Heart right ventricle (tissue), 16 donors: ENCODE measurements around the gene ING5. TPM values are rescaled to one million over a fixed set of nuclear protein-coding genes. Genes with fewer than 3 reads are reported as not detected.

Experiments
- ATAC-seq, 8 donors: fragments of 200-7000 bp; cut with Tn5 transposase; one replicate each; pipeline ENCODE4 v1.9.1; 2020; ENCODE audit warnings: mild to moderate bottlenecking in 8 of 8, moderate library complexity in 8 of 8, moderate number of reproducible peaks in 1 of 8
- DNase-seq, 2 donors: peaks; one replicate each; pipeline ENCODE4 v3.0.0-alpha.2; 2020
- H3K27ac ChIP-seq, 10 donors: fragments of 200-600 bp; sonication (generic) in 2 of 10; one replicate each; pipeline versions ENCODE4 v1.5.0 to v1.8.0; 2020 to 2022; ENCODE audit warnings: mild to moderate bottlenecking in 3 of 10
- H3K27me3 ChIP-seq, 7 donors: fragments of 200-600 bp; one replicate each; pipeline ENCODE4 v1.8.0; 2021 to 2022; ENCODE audit warnings: mild to moderate bottlenecking in 2 of 7
- H3K36me3 ChIP-seq, 9 donors: fragments of 200-600 bp; sonication (generic) in 1 of 9; one replicate each; pipeline versions ENCODE4 v1.5.0 to v1.8.0; 2020 to 2022; ENCODE audit warnings: mild to moderate bottlenecking in 2 of 9
- H3K4me1 ChIP-seq, 9 donors: fragments of 200-600 bp; sonication (generic) in 1 of 9; one replicate each; pipeline versions ENCODE4 v1.5.0 to v1.8.0; 2020 to 2022; ENCODE audit warnings: mild to moderate bottlenecking in 4 of 9
- H3K4me3 ChIP-seq, 10 donors: fragments of 200-600 bp; sonication (generic) in 2 of 10; one replicate each; pipeline versions ENCODE4 v1.5.0 to v1.8.0; 2020 to 2022; ENCODE audit warnings: mild to moderate bottlenecking in 7 of 10, moderate library complexity in 2 of 10
- H3K9me3 ChIP-seq, 11 donors: fragments of 200-600 bp in 10 of 11; sonication (generic) in 2 of 11; one replicate each; pipeline versions ENCODE4 v1.5.0 to v1.8.0; 2013 to 2022; ENCODE audit warnings: mild to moderate bottlenecking in 2 of 11, control low read depth in 1 of 11, moderate library complexity in 1 of 11
- WGBS, 2 donors: extraction: QIAGEN DNeasy Blood & Tissue Kit; methylation state at CpG; one replicate each; pipeline ENCODE4 v1.1.7; 2013; ENCODE audit warnings: inconsistent platforms in 1 of 2; 5-methylcytosine and 5-hydroxymethylcytosine counted together
- intact Hi-C, 10 donors: fragments of 100-400 bp; cut with DNase I; formaldehyde crosslinking; loops; one replicate each; pipeline versions ENCODE4 v1.11.1 to v1.14.2; 2022
- polyA plus RNA-seq, 2 donors: library from polyadenylated mRNA; stranded (reverse); fragments of 200-250 nt; gene quantifications; one replicate each; pipeline ENCODE4 v1.2.3, GENCODE V29; 2013
- total RNA-seq, 10 donors: library from RNA; stranded (reverse); fragmentation: NEBNext Ultra II Directional in 3 of 10; extraction: Animal tissue kit (Norgen Biotek cat#: 25700) in 3 of 10; gene quantifications; one replicate each; pipeline versions ENCODE4 v1.2.1 to v1.2.4, GENCODE V29; 2021 to 2023
- TF ChIP-seq, protein P1 (sequence below), 9 donors: fragments of 200-600 bp; sonication (generic) in 2 of 9; IDR thresholded peaks; one replicate each; pipeline versions ENCODE4 v1.5.0 to v1.8.0; 2021 to 2022; ENCODE audit warnings: antibody characterized with exemption in 9 of 9, mild to moderate bottlenecking in 5 of 9, moderate library complexity in 1 of 9
- donor health status: Arrhythmogenic right ventricular cardiomyopathy.
- donor health status: ischemic (EF 13 %, LVEDD 7.1; RV severe dilation, severe dysfunction).
- donor health status: healthy with polysubstance abuse.
- donor health status: DM: no; HTN: yes; CAD: no.
- donor health status: DM: no; HTN: no; CAD: no.
- donor health status: ischemic (EF 25% LVEDD 6.9; RV normal size, moderate dysfunction).
- donor health status: ischemic (EF 25% LVEDD 5.7; RV mildly dilated, moderate dysfunction).
- donor health status: healthy.
- donor health status: DM: yes; HTN: yes; CAD: no.
- donor health status: Ischemic cardiomyopathy.
- donor health status: ischemic (EF 35%, LVEDD 5.7; RV mildly dilated, moderate dysfunction).
- donor health status: nonischemic (EF 11% LVEDD 7.7; RV severe dilation, severe dysfunction).
- donor health status: DM: yes; HTN: yes; CAD: no.
- donor health status: PGD.
- donor health status: ischemic (EF 29% LVEDD 5.4; RV normal size, mild dysfunction).
- donor health status: nonischemic (EF 23%, LVEDD 6.1; RV moderate dilation, normal function).

Gene ING5
- total and polyA plus RNA-seq, 12 donors = 10.4 to 49.9 (median 17.5) TPM

GRCh38 chr2:241654551-241654950, 47.3 kb upstream of the ING5 start:
- peaks cover 0 to 95% (median 44%) of the 10 kb centered on the region in 9 donors for H3K36me3 ChIP-seq
- 85 to 88% methylated on average over 12 of the region's 12 CpGs for WGBS, 2 donors
- TF ChIP-seq, protein P1, sequence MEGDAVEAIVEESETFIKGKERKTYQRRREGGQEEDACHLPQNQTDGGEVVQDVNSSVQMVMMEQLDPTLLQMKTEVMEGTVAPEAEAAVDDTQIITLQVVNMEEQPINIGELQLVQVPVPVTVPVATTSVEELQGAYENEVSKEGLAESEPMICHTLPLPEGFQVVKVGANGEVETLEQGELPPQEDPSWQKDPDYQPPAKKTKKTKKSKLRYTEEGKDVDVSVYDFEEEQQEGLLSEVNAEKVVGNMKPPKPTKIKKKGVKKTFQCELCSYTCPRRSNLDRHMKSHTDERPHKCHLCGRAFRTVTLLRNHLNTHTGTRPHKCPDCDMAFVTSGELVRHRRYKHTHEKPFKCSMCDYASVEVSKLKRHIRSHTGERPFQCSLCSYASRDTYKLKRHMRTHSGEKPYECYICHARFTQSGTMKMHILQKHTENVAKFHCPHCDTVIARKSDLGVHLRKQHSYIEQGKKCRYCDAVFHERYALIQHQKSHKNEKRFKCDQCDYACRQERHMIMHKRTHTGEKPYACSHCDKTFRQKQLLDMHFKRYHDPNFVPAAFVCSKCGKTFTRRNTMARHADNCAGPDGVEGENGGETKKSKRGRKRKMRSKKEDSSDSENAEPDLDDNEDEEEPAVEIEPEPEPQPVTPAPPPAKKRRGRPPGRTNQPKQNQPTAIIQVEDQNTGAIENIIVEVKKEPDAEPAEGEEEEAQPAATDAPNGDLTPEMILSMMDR (IDR thresholded peaks at IDR 0.05) = no peak
- no peak overlapping the region for H3K4me3 ChIP-seq
- DNase-seq (no peak), ATAC-seq (no peak)
- peaks cover 0 to 14% (median 5%) of the 10 kb centered on the region in 9 donors for H3K4me1 ChIP-seq
- H3K27me3 ChIP-seq = no peaks in the 10 kb centered on the region
- no peak overlapping the region for H3K27ac ChIP-seq
- intact Hi-C loops = loop anchor here in 1 of 10 donors (10.0 kb wide), 1 partner anchor 800 kb away; no protein-coding TSS in a partner anchor
- no peaks in the 10 kb centered on the region for H3K9me3 ChIP-seq

DNA sequence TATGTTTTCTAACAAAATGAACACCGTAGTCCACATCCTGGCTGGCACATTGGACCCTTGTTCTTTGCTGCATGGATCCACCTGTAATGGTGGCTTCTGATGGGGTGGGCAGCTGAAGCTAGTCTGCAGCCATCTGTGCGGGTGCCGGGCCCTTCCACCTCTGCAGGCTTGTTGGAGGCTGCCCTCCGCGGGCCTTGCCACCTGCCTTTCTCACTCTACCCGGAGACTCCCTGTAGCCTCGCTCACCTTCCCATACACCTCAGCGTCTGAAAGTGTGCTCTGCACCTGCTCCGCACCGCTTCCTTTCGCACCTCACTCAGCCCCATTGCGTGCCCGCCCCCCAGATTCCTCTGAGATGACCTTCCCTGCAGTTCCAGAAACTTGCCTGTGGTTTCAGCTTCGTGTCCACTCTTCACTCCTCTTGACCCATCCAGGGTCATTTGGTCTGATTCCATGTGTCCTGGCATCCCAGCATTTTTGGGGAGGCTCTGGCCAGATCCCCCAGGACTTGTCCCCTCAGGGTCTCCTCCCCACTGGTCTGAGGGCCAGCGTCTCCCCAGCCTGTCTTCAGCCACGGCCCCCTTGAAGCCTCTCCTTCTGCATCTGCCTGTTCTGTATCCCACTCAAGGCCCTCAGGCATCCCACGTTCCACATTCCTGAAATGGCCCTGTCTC, 46.2 kb upstream of the ING5 start:
- no peak overlapping the region for H3K27ac ChIP-seq
- H3K36me3 ChIP-seq = peaks cover 0 to 100% (median 44%) of the 10 kb centered on the region in 9 donors
- no peaks in the 10 kb centered on the region for H3K9me3 ChIP-seq
- intact Hi-C loops = loop anchor here in 1 of 10 donors (10.0 kb wide), 1 partner anchor 801 kb away; no protein-coding TSS in a partner anchor
- H3K27me3 ChIP-seq = no peaks in the 10 kb centered on the region
- TF ChIP-seq, protein P1 (IDR thresholded peaks at IDR 0.05) = no peak
- peaks cover 0 to 7% (median 0%) of the 10 kb centered on the region in 9 donors for H3K4me1 ChIP-seq
- DNase-seq = no peak
- WGBS, 2 donors = 89 to 90% methylated on average over 17 of the region's 17 CpGs
- ATAC-seq = no peak
- no peak overlapping the region for H3K4me3 ChIP-seq

DNA sequence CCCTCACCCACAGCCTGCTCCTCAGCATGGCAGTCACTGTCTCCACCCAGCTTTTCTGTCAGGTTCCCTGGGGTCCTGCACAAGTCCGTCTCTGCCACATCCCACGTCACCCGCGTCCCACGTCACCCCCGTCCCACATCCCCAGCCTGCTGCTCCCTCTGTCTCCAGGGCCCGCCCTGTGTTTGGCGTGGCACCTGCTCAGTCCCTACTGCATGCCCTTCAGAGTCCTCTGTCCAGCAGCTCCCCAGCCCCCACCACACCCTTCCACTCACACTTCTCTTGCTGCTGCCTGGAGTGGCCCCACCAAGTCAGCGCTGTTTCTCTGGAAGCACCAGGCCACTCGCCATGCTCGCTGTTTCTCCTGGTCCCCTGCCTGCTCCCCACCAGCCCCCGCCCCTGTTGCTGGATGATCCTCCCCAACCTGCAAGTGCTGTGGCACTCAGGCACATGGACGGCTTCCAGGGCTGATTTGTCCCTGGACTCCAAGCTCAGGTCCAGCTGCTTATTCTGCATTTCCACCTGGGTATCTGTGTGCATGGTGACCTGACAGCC, 45.6 kb upstream of the ING5 start:
- peak in 7 of 8 donors; percentile 29 to 76 (median 61) for ATAC-seq
- DNase-seq = peak in 1 of 2 donors; percentile 37
- Histone ChIP-seq H3K27ac (no peak overlapping the region), H3K27me3 (no peaks in the 10 kb centered on the region), H3K4me3 (no peak overlapping the region), H3K4me1 (peaks cover 0 to 7% (median 0%) of the 10 kb centered on the region in 9 donors), H3K9me3 (no peaks in the 10 kb centered on the region), H3K36me3 (peaks cover 0 to 100% (median 51%) of the 10 kb centered on the region in 9 donors)
- TF ChIP-seq, protein P1 (IDR thresholded peaks at IDR 0.05) = no peak
- intact Hi-C loops = loop anchor here in 1 of 10 donors (10.0 kb wide), 1 partner anchor 801 kb away; no protein-coding TSS in a partner anchor
- 76% methylated on average over 13 of the region's 13 CpGs for WGBS, 2 donors

GRCh38 chr2:241657786-241658254, 44.0 kb upstream of the ING5 start:
- H3K4me3 ChIP-seq = no peak overlapping the region
- ATAC-seq (no peak), DNase-seq (no peak)
- TF ChIP-seq, protein P1 (IDR thresholded peaks at IDR 0.05) = no peak
- no peak overlapping the region for H3K27ac ChIP-seq
- H3K36me3 ChIP-seq = peaks cover 0 to 99% (median 42%) of the 10 kb centered on the region in 9 donors
- WGBS, 2 donors = 91 to 93% methylated on average over 15 of the region's 15 CpGs
- H3K27me3 ChIP-seq = no peaks in the 10 kb centered on the region
- H3K9me3 ChIP-seq = no peaks in the 10 kb centered on the region
- intact Hi-C loops = loop anchor here in 1 of 10 donors (10.0 kb wide), 1 partner anchor 803 kb away; no protein-coding TSS in a partner anchor
- peaks cover 0 to 7% (median 0%) of the 10 kb centered on the region in 9 donors for H3K4me1 ChIP-seq
